Activated naive CD4-positive, alpha-beta T cell treated with anti-CD3 and anti-CD28 coated beads, Interleukin-2, amount 50 U/mL, for 24 hours (primary cell): ENCODE measurements around the gene PTP4A1.

Experiments
- H3K27ac Mint-ChIP-seq: one replicate; pipeline ENCODE4 v1.8.0; 2021; ENCODE audit warnings: mild to moderate bottlenecking, mixed read lengths
- H3K27me3 Mint-ChIP-seq: one replicate; pipeline ENCODE4 v1.8.0; 2021; ENCODE audit warnings: mixed read lengths
- H3K36me3 Mint-ChIP-seq: one replicate; pipeline ENCODE4 v1.8.0; 2021; ENCODE audit warnings: mixed read lengths
- H3K4me1 Mint-ChIP-seq: one replicate; pipeline ENCODE4 v1.8.0; 2021; ENCODE audit warnings: mixed read lengths
- H3K4me3 Mint-ChIP-seq: one replicate; pipeline ENCODE4 v1.8.0; 2021; ENCODE audit warnings: mild to moderate bottlenecking, mixed read lengths
- H3K9me3 Mint-ChIP-seq: one replicate; pipeline ENCODE4 v1.8.0; 2021; ENCODE audit warnings: mixed read lengths

The PTP4A1 gene

DNA sequence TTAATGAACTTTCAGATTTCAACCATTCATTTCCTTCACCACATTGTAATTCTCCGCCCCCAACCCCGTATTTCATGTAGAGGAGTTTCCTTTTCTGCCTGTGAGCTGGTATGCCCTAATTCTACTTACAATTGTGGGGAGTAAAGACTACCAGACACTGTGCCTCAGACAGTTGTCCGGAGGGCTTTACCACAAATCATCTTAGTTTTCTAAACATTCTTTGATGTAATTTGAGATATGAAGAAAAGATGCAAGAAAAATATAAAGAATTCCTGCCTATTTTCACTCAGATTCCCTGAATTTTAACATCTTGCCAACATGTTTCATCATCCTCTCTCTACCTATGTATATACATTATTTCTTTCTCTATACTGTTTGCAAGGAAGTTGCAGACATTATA is 28.3 kb upstream of the PTP4A1 start:
- no peaks in the 10 kb centered on the region for H3K36me3 Mint-ChIP-seq
- H3K9me3 Mint-ChIP-seq: no peaks in the 10 kb centered on the region
- H3K27me3 Mint-ChIP-seq: peaks cover 25% of the 10 kb centered on the region
- H3K4me1 Mint-ChIP-seq: no peaks in the 10 kb centered on the region
- H3K4me3 Mint-ChIP-seq: no peak overlapping the region
- no peak overlapping the region for H3K27ac Mint-ChIP-seq

GRCh38 chr6:63546236-63546635 is 26.0 kb upstream of the PTP4A1 start:
- Mint-ChIP-seq H3K36me3 (no peaks in the 10 kb centered on the region), H3K27ac (no peak overlapping the region), H3K9me3 (no peaks in the 10 kb centered on the region), H3K4me1 (no peaks in the 10 kb centered on the region), H3K4me3 (no peak overlapping the region), H3K27me3 (peaks cover 18% of the 10 kb centered on the region)

DNA sequence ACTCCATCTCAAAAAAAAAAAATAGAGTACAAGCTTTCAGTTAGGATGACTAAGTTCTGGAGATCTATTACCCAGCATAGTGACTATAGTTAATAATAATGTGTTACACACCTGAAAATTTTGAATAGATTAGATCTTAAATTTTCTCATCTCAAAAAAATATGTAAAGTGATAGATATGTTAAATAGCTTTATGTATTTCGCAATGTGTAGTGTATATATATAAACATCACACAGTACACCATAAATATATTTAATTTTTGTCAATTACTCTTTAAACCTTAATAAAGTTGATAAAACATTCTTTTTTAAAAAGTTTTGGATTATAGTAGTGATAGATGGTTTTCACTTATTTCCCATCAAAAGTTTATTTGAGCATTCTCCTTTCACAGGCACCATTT is 25.6 kb upstream of the PTP4A1 start:
- Mint-ChIP-seq H3K4me1 (no peaks in the 10 kb centered on the region), H3K27ac (no peak overlapping the region), H3K9me3 (no peaks in the 10 kb centered on the region), H3K36me3 (no peaks in the 10 kb centered on the region), H3K27me3 (peaks cover 16% of the 10 kb centered on the region), H3K4me3 (no peak overlapping the region)

- Mint-ChIP-seq H3K4me1 (no peaks in the 10 kb centered on the region), H3K9me3 (no peaks in the 10 kb centered on the region), H3K27ac (no peak overlapping the region), H3K27me3 (peaks cover 11% of the 10 kb centered on the region), H3K36me3 (no peaks in the 10 kb centered on the region), H3K4me3 (no peak overlapping the region)
Measured at GRCh38 chr6:63549076-63549475, 23.2 kb upstream of the PTP4A1 start.

GRCh38 chr6:63553208-63553607 is 19.1 kb upstream of the PTP4A1 start:
- Mint-ChIP-seq H3K27me3 (peaks cover 6% of the 10 kb centered on the region), H3K4me3 (no peak overlapping the region), H3K27ac (no peak overlapping the region), H3K9me3 (no peaks in the 10 kb centered on the region), H3K4me1 (no peaks in the 10 kb centered on the region), H3K36me3 (no peaks in the 10 kb centered on the region)

GRCh38 chr6:63553900-63554299 is 18.4 kb upstream of the PTP4A1 start:
- Mint-ChIP-seq H3K36me3 (no peaks in the 10 kb centered on the region), H3K4me1 (no peaks in the 10 kb centered on the region), H3K9me3 (no peaks in the 10 kb centered on the region), H3K27me3 (peaks cover 6% of the 10 kb centered on the region), H3K4me3 (no peak overlapping the region), H3K27ac (no peak overlapping the region)

GRCh38 chr6:63554782-63555181 is 17.5 kb upstream of the PTP4A1 start:
- no peaks in the 10 kb centered on the region for H3K36me3 Mint-ChIP-seq

GRCh38 chr6:63556369-63556768 is 15.9 kb upstream of the PTP4A1 start:
- no peak overlapping the region for H3K4me3 Mint-ChIP-seq
- no peak overlapping the region for H3K27ac Mint-ChIP-seq
- peaks cover 6% of the 10 kb centered on the region for H3K27me3 Mint-ChIP-seq
- H3K36me3 Mint-ChIP-seq: no peaks in the 10 kb centered on the region
- no peaks in the 10 kb centered on the region for H3K4me1 Mint-ChIP-seq
- no peaks in the 10 kb centered on the region for H3K9me3 Mint-ChIP-seq

More at GRCh38 chr6:63554782-63555181, 17.5 kb upstream of the PTP4A1 start:
- Mint-ChIP-seq H3K4me1 (no peaks in the 10 kb centered on the region), H3K27ac (no peak overlapping the region), H3K27me3 (peaks cover 6% of the 10 kb centered on the region), H3K4me3 (no peak overlapping the region), H3K9me3 (no peaks in the 10 kb centered on the region)

DNA sequence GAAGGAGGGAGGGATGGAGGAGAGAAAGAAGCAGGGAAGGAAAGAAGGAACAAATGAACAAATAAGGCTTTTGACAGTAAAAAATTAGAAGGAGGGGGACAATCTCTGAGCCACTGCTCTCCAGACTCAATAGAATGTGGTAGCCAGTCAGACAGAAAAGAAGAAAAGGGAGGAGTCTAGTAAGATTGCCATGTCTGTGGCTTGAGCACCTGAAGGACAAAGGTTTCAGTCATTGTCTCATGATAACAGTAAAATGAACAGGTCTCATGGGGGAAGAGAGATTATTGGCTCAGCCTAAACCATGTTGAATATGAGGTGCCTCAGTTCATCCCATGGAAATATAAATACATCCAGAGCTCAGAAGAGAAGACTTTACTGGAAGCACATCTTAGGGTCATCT is 14.0 kb upstream of the PTP4A1 start:
- no peak overlapping the region for H3K27ac Mint-ChIP-seq
- H3K36me3 Mint-ChIP-seq: no peaks in the 10 kb centered on the region
- H3K27me3 Mint-ChIP-seq: peaks cover 6% of the 10 kb centered on the region
- no peaks in the 10 kb centered on the region for H3K4me1 Mint-ChIP-seq
- H3K4me3 Mint-ChIP-seq: no peak overlapping the region
- no peaks in the 10 kb centered on the region for H3K9me3 Mint-ChIP-seq

- Mint-ChIP-seq H3K4me3 (no peak overlapping the region), H3K36me3 (no peaks in the 10 kb centered on the region), H3K27ac (no peak overlapping the region), H3K4me1 (no peaks in the 10 kb centered on the region), H3K9me3 (no peaks in the 10 kb centered on the region), H3K27me3 (peaks cover 2% of the 10 kb centered on the region)
Measured at GRCh38 chr6:63560801-63561287, 11.4 kb upstream of the PTP4A1 start.

GRCh38 chr6:63561288-63561687 is 11.0 kb upstream of the PTP4A1 start:
- Mint-ChIP-seq H3K27ac (no peak overlapping the region), H3K9me3 (no peaks in the 10 kb centered on the region), H3K4me1 (no peaks in the 10 kb centered on the region), H3K27me3 (peaks cover 2% of the 10 kb centered on the region), H3K4me3 (no peak overlapping the region), H3K36me3 (no peaks in the 10 kb centered on the region)

DNA sequence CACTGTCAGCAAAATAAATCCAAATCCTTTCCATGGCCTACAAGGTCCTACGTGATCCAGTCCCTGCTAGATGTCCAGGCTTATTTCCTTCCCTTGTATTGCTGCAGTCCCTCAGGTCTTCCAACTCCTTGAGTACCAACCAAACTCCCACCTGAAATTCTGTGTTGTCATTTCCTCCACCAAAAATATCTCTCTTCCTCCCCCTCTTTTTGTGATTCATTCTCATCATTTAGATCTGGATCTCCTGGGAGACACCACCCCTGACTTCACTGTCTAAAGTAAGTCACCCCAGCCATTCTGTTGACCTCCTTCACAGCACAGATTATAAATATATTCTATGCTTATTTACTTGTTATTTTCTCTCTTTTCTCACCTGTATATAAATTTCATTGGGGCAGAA is 9.0 kb upstream of the PTP4A1 start:
- H3K4me3 Mint-ChIP-seq: no peak overlapping the region
- no peaks in the 10 kb centered on the region for H3K36me3 Mint-ChIP-seq
- no peaks in the 10 kb centered on the region for H3K9me3 Mint-ChIP-seq
- H3K4me1 Mint-ChIP-seq: no peaks in the 10 kb centered on the region
- no peaks in the 10 kb centered on the region for H3K27me3 Mint-ChIP-seq
- peak overlapping the region; percentile 30 for H3K27ac Mint-ChIP-seq

DNA sequence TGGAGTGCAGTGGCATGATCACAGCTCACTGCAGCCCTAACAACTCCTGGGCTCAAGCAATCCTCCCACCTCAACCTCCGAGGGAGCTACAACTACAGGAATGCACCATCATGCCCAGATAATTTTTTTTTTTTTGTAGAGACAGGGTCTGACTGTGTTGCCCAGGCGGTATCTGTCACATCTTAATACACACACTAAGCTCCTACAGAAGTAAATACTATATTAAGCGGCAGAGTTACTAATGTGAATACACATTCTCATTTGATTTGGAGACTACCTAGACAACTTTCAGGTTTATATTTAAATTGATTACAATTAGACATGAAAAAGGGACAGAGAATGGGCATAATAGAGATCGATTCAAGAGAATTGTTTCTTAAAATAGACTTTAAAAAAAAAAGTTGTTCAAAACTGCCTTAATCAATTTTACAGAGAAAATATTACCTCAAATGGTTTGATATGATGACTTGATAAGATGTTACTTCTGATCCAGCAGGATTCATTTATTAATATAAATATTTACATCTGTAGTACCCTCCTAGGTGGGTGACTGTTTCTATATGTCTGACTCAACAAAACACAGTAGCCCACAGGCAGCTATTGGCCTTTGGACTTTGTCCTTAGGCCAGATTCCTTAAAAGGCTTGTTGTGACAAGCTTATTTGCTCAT is 7.1 kb upstream of the PTP4A1 start:
- no peaks in the 10 kb centered on the region for H3K4me1 Mint-ChIP-seq
- H3K27ac Mint-ChIP-seq: no peak overlapping the region
- H3K9me3 Mint-ChIP-seq: no peaks in the 10 kb centered on the region
- H3K4me3 Mint-ChIP-seq: no peak overlapping the region
- no peaks in the 10 kb centered on the region for H3K27me3 Mint-ChIP-seq
- H3K36me3 Mint-ChIP-seq: no peaks in the 10 kb centered on the region

GRCh38 chr6:63565727-63566596 is 6.3 kb upstream of the PTP4A1 start:
- Mint-ChIP-seq H3K27ac (no peak overlapping the region), H3K4me3 (no peak overlapping the region), H3K4me1 (no peaks in the 10 kb centered on the region), H3K27me3 (no peaks in the 10 kb centered on the region), H3K36me3 (no peaks in the 10 kb centered on the region), H3K9me3 (no peaks in the 10 kb centered on the region)

DNA sequence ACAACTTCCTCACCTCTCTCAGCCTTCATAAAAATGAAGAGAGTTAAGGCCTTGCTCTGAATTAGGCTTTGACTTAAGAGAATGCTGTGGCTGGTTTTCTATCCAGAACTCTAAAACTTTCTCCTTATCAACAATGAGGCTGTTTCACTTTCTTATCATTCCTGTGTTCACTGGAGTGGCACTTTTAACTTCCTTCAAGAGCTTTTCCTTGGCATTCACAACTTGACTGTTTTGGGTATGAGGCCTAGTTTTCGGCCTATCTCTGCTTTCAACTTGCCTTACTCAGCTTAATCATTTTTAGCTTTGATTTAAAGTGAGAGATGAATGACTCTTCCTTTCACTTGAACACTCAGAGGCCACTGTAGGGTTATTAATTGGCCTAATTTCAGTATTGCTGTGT is 4.3 kb upstream of the PTP4A1 start:
- peaks cover 9% of the 10 kb centered on the region for H3K4me1 Mint-ChIP-seq
- no peaks in the 10 kb centered on the region for H3K36me3 Mint-ChIP-seq
- no peaks in the 10 kb centered on the region for H3K27me3 Mint-ChIP-seq
- no peak overlapping the region for H3K27ac Mint-ChIP-seq
- no peak overlapping the region for H3K4me3 Mint-ChIP-seq
- no peaks in the 10 kb centered on the region for H3K9me3 Mint-ChIP-seq

GRCh38 chr6:63571361-63572043 is 778 bp upstream of the PTP4A1 start:
- H3K4me3 Mint-ChIP-seq: peak overlapping the region; percentile 89
- peaks cover 30% of the 10 kb centered on the region for H3K4me1 Mint-ChIP-seq
- no peaks in the 10 kb centered on the region for H3K27me3 Mint-ChIP-seq
- peaks cover 9% of the 10 kb centered on the region for H3K36me3 Mint-ChIP-seq
- no peaks in the 10 kb centered on the region for H3K9me3 Mint-ChIP-seq
- peak overlapping the region; percentile 96 for H3K27ac Mint-ChIP-seq
